Measurements from ENCODE around the gene ZNF554.
A peak's percentile ranks its signal among the peaks of the same experiment; 100 is the strongest.
"Not testable (repeated sequence)": the region's sequence is repeated elsewhere in the genome, so short reads cannot be mapped to it uniquely, and the experiment has no call there.

The ZNF554 gene

GRCh38 chr19:2867025-2867991, 47.6 kb downstream of the ZNF554 start, which contains the start of gene ZNF556:
TSS of gene ZNF556 (plus strand) at chr19:2867335. CDS start at chr19:2867422, 87 bp downstream.
- peak; percentile 62 for DNase-seq (ENCODE audit: low read depth)

DNA sequence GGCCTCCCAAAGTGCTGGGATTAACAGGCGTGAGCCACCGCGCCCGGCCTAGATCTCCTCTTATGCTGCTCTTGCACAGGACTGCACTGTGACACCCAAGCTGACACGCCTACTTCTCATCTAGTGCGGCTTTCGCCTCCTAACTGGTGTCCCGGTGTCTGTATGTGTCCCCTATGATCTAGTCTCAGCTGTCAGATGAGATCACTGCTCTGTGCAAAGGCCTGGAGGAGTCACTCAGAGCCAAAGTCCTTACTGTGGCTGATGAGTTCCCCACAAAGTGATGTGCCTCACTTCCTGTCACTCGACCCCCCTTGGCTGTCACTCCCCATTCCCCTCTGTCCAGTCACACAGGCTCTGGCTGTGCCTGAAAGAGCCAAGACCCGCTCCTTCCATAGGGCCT, 50.0 kb downstream of the ZNF554 start:
- DNase-seq (ENCODE audit: low read depth) = no peak

GRCh38 chr19:2872175-2872574, 52.5 kb downstream of the ZNF554 start:
- DNase-seq (ENCODE audit: low read depth) = not testable (repeated sequence)

DNA sequence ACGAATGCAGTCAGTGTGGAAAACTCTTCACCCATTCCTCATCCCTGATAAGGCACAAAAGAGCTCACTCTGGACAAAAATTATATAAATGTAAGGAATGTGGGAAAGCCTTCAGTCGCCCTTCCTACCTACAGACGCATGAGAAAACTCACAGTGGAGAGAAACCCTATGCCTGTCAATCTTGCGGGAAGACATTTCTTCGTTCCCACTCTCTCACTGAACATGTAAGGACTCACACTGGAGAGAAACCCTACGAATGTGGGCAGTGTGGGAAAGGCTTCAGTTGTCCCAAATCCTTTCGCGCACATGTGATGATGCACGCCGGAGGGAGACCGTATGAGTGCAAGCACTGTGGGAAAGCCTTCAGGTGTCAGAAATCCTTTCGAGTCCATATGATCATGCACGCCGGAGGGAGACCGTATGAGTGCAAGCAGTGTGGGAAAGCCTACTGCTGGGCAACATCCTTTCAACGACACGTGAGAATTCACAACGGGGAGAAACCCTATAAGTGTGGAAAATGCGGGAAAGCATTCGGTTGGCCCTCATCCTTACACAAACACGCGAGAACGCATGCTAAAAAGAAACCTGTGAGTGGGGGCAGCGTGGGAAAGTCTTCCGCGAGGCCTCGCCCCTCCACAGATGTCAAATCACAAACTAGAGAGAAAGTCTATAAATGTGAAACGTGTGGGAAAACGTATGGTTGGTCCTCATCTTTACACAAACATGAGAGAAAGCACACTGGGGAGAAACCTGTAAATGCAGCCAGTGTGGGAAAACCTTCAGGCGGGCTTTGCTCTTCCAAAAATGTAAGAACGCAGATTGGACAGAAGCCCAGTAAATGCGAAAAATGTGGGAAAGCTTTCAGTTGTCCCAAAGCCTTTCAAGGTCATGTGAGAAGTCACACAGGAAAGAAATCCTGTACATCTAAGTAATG, 58.0 kb downstream of the ZNF554 start:
- no peak for DNase-seq (ENCODE audit: low read depth)

DNA sequence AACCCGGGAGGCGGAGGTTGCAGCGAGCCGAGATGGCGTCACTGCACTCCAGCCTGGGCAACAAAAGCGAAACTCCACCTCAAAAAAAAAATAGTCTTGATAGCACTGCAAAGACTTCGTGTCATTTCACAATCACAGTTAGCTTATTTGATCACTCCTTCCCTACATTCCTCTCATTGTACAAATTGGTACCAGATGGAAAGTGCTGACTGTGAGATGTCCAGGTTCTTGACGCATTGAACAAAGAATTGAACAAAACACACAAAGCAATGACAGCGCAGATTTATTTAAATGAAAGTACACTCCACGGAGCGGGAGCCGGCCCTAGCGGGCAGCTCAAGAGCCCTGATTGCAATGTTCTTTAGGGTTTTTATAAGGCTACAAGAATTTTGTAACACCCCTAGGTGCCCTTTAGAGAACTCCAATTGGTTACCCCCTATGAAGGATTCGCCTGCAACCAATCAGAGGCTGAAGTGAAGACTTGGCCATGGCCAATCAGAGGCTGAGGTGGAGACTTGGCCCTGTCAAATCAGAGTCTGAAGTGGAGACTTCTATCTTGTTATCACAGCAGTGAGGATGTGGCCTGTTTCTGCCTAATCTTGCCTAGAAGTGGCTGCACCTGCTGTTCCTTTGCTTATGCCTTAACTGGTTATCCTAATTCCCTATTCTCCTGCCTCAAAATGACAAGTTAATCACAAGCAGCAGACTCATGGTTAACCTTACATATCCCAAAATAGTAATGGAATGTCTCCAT, 64.2 kb downstream of the ZNF554 start:
- DNase-seq (ENCODE audit: low read depth) = peak; percentile 39

GRCh38 chr19:2885736-2886135, 66.1 kb downstream of the ZNF554 start:
- no peak for DNase-seq (ENCODE audit: low read depth)

All from fibroblast of gingiva (primary cell).